Tibial nerve (tissue), 4 donors: Measurements from ENCODE around the gene ZNF83. TPM values are rescaled to one million over a fixed set of nuclear protein-coding genes. Genes with fewer than 3 reads are reported as not detected.

Experiments used
- DNase-seq, 2 donors: peaks; one replicate each; pipeline ENCODE4 v3.0.0-alpha.2; 2019; ENCODE audit warnings: low spot score in 2 of 2
- H3K27ac ChIP-seq, 4 donors: fragments of 200-600 bp; sonication (generic) in 3 of 4; one replicate each; pipeline ENCODE4 v1.5.1; 2017 to 2019; ENCODE audit warnings: mild to moderate bottlenecking in 1 of 4
- H3K27me3 ChIP-seq, 2 donors: fragments of 200-600 bp; sonication (generic) in 1 of 2; one replicate each; pipeline versions ENCODE4 v1.5.1 to v1.6.0; 2017 to 2019
- H3K36me3 ChIP-seq, 3 donors: fragments of 200-600 bp; sonication (generic); one replicate each; pipeline ENCODE4 v1.5.1; 2018 to 2019
- H3K4me1 ChIP-seq, 4 donors: fragments of 200-600 bp; sonication (generic) in 3 of 4; one replicate each; pipeline ENCODE4 v1.5.1; 2017 to 2019
- H3K4me3 ChIP-seq, 4 donors: fragments of 200-600 bp; sonication (generic) in 3 of 4; one replicate each; pipeline ENCODE4 v1.5.1; 2017 to 2019; ENCODE audit warnings: mild to moderate bottlenecking in 1 of 4, moderate library complexity in 1 of 4
- H3K9me3 ChIP-seq, 4 donors: fragments of 200-600 bp; sonication (generic) in 3 of 4; one replicate each; pipeline ENCODE4 v1.5.1; 2017 to 2019
- EP300 ChIP-seq, 2 donors: sonication (generic); formaldehyde crosslinking; IDR thresholded peaks; one replicate each; pipeline ENCODE4 v1.6.1; 2017; ENCODE audit warnings: antibody characterized with exemption in 2 of 2, mild to moderate bottlenecking in 1 of 2
- POLR2A ChIP-seq, 2 donors: fragments of 450-650 bp; IDR thresholded peaks; one replicate each; pipeline ENCODE4 v1.6.1; 2017; ENCODE audit warnings: antibody characterized with exemption in 2 of 2, mild to moderate bottlenecking in 2 of 2, moderate library complexity in 2 of 2
- WGBS, 2 donors: methylation state at CpG; one replicate each; pipeline ENCODE4 v1.1.5; 2018; 5-methylcytosine and 5-hydroxymethylcytosine counted together
- total RNA-seq, 4 donors: library from RNA; depleted of rRNA; stranded (reverse); fragments of >200 nt; gene quantifications; one replicate each; pipeline ENCODE4 v1.1.0, GENCODE V29; 2016
- TF ChIP-seq, protein P1 (sequence below), 5 experiments: fragments of 200-600 bp in 3 of 5; fragments of 450-650 bp in 2 of 5; sonication (generic) in 3 of 5; IDR thresholded peaks; one replicate each; pipeline ENCODE4 v1.5.1; 2016 to 2019; ENCODE audit warnings: antibody characterized with exemption in 5 of 5, mild to moderate bottlenecking in 3 of 5, moderate library complexity in 2 of 5

The ZNF83 gene
- total RNA-seq, 4 donors from 2014 or later = 73.4 to 92.6 (median 81.7) TPM

DNA sequence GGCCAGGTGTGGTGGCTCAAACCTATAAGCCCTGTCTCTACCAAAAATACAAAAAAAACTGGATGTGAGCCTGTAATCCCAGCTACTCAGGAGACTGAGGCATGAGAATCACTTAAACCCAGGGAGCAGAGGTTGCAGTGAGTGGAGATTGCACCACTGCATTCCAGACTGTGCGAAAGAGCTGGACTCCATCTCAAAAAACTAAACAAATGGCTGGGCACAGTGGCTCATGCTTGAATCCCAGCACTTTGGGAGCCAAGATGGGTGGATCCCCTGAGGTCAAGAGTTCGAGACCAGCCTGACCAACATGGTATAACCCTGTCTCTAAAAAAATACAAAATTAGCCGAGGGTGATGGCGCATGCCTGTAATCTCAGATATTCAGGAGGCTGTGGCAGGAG lies 34.9 kb upstream of the ZNF83 start:
- Histone ChIP-seq H3K9me3 (no peaks in the 10 kb centered on the region), H3K36me3 (peaks cover 0 to 21% (median 0%) of the 10 kb centered on the region in 3 donors), H3K27ac (no peak overlapping the region), H3K27me3 (no peaks in the 10 kb centered on the region), H3K4me1 (no peaks in the 10 kb centered on the region), H3K4me3 (no peak overlapping the region)
- 88 to 95% methylated on average over 4 of the region's 4 CpGs for WGBS, 2 donors
- TF ChIP-seq, protein P1, sequence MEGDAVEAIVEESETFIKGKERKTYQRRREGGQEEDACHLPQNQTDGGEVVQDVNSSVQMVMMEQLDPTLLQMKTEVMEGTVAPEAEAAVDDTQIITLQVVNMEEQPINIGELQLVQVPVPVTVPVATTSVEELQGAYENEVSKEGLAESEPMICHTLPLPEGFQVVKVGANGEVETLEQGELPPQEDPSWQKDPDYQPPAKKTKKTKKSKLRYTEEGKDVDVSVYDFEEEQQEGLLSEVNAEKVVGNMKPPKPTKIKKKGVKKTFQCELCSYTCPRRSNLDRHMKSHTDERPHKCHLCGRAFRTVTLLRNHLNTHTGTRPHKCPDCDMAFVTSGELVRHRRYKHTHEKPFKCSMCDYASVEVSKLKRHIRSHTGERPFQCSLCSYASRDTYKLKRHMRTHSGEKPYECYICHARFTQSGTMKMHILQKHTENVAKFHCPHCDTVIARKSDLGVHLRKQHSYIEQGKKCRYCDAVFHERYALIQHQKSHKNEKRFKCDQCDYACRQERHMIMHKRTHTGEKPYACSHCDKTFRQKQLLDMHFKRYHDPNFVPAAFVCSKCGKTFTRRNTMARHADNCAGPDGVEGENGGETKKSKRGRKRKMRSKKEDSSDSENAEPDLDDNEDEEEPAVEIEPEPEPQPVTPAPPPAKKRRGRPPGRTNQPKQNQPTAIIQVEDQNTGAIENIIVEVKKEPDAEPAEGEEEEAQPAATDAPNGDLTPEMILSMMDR (IDR thresholded peaks at IDR 0.05) = no peak
- TF ChIP-seq POLR2A (IDR thresholded peaks at IDR 0.05) = no peak
- TF ChIP-seq EP300 (IDR thresholded peaks at IDR 0.05) = no peak
- DNase-seq = no peak

DNA sequence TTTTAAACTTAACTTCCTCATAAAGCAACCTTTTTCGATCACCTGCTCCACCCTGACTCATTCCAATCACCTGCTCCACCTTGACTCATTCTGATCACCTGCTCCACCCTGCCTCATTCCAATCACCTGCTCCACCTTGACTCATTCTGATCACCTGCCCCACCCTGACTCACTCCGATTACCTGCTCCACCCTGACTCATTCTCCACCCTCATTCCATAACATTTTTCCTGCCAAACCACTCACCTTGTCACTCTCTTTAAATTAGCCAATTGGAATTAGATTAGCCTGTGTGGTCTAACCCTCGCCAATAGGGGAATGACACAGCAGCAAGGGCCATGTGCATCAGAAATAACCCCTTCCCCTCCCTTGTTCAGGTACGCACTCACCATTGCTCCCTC lies 31.9 kb upstream of the ZNF83 start:
- TF ChIP-seq POLR2A (IDR thresholded peaks at IDR 0.05) (no peak), EP300 (IDR thresholded peaks at IDR 0.05) (no peak)
- TF ChIP-seq, protein P1 (IDR thresholded peaks at IDR 0.05) = no peak
- WGBS, 2 donors = 95 to 96% methylated on average over 4 of the region's 4 CpGs
- H3K27ac ChIP-seq = no peak overlapping the region
- H3K9me3 ChIP-seq = no peaks in the 10 kb centered on the region
- DNase-seq = no peak
- H3K4me3 ChIP-seq = no peak overlapping the region
- no peaks in the 10 kb centered on the region for H3K27me3 ChIP-seq
- H3K4me1 ChIP-seq = no peaks in the 10 kb centered on the region
- peaks cover 0 to 28% (median 0%) of the 10 kb centered on the region in 3 donors for H3K36me3 ChIP-seq

DNA sequence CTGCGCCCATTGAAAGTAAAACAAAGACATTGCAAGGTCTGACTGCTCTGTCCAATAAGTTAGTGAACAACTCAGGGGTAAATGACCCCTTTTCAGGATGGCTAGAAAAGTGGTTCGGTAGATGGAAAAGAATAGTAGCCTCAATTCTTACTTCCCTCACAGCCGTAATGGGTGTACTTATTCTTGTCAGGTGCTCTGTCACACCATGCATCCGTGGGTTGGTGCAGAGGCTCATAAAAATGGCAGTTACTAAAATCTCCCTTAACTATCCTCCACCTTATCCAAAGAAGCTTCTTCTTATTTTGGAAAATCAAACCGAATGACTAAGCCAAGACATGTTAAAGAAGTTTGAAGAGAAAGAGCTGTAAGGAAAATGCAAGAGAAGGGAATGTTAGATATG lies 31.4 kb upstream of the ZNF83 start:
- no peaks in the 10 kb centered on the region for H3K9me3 ChIP-seq
- no peak overlapping the region for H3K27ac ChIP-seq
- H3K4me3 ChIP-seq = no peak overlapping the region
- H3K36me3 ChIP-seq = peaks cover 0 to 33% (median 0%) of the 10 kb centered on the region in 3 donors
- WGBS, 2 donors = 90 to 91% methylated on average over 5 of the region's 5 CpGs
- H3K4me1 ChIP-seq = no peaks in the 10 kb centered on the region
- TF ChIP-seq POLR2A (IDR thresholded peaks at IDR 0.05) (no peak), EP300 (IDR thresholded peaks at IDR 0.05) (no peak)
- TF ChIP-seq, protein P1 (IDR thresholded peaks at IDR 0.05) = no peak
- DNase-seq = no peak
- no peaks in the 10 kb centered on the region for H3K27me3 ChIP-seq

DNA sequence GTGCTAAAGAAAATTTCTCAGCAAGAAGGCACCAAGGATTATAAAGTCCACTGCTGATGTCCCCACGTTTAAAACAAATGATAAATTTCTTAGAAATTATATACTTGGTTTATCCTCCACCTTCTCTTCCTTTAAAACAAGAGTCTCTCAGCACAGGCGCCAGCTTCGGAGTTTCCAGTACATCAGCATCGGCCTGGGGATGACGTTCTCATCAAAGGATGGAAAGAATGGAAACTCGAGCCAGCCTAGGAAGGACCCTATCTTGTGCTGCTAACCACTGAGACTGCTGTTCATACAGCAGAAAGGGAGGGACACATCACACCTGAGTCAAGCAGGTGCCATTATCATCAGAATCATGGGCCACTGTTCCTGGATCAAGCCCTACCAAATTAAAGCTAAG lies 29.8 kb upstream of the ZNF83 start:
- WGBS, 2 donors = 81 to 82% methylated on average over 6 of the region's 6 CpGs
- no peak overlapping the region for H3K27ac ChIP-seq
- DNase-seq = no peak
- H3K4me3 ChIP-seq = no peak overlapping the region
- TF ChIP-seq EP300 (IDR thresholded peaks at IDR 0.05) (no peak), POLR2A (IDR thresholded peaks at IDR 0.05) (no peak)
- TF ChIP-seq, protein P1 (IDR thresholded peaks at IDR 0.05) = no peak
- no peaks in the 10 kb centered on the region for H3K9me3 ChIP-seq
- H3K27me3 ChIP-seq = no peaks in the 10 kb centered on the region
- peaks cover 0 to 37% (median 0%) of the 10 kb centered on the region in 3 donors for H3K36me3 ChIP-seq
- H3K4me1 ChIP-seq = no peaks in the 10 kb centered on the region

DNA sequence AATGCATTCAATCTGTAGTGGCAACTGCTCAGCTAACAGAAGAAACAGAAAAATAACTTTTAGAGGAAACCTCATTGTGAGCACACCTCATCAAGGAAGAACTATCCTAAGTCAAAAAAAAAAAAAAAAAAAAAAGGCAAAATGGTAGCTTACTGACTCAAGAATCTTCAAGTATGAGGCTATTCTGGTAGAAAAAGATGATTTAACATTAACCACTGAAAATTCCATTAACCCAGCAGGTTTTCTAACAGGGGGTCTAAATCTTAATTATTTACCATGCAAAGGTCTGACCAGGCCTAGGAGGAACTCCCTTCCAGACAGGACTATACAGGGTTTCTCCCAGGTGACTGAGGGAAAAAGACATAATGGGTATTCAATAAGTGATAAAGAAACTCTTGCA lies 28.4 kb upstream of the ZNF83 start:
- TF ChIP-seq POLR2A (IDR thresholded peaks at IDR 0.05) = no peak
- TF ChIP-seq EP300 (IDR thresholded peaks at IDR 0.05) = no peak
- TF ChIP-seq, protein P1 (IDR thresholded peaks at IDR 0.05) = no peak
- Histone ChIP-seq H3K36me3 (peaks cover 0 to 52% (median 0%) of the 10 kb centered on the region in 3 donors), H3K27me3 (no peaks in the 10 kb centered on the region), H3K4me1 (no peaks in the 10 kb centered on the region), H3K4me3 (no peak overlapping the region), H3K9me3 (no peaks in the 10 kb centered on the region), H3K27ac (no peak overlapping the region)
- DNase-seq = no peak
